ENCODE data around the gene POU4F2.
"Not testable (repeated sequence)": the region's sequence is repeated elsewhere in the genome, so short reads cannot be mapped to it uniquely, and the experiment has no call there.

POU4F2 gene

DNA sequence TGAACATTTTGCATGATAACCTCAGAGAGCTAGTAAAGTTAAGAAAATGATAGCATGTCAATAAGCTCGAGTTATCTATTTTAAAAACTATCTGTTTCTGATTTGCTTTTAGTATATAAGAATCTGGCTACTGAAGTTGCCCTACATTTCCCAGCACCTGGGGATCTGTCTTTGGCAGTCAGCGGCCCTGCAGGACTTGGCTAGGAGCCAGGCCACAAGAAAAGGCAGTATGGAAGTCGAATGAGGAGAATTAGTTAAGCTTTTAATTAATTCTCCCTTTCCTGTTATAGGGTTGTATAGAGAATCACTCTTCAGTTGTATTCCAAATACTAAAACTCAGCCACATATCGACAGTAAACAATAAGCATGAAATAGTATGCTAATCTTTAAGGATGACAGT, 22.7 kb downstream of the POU4F2 start:
- no peak for DNase-seq

- not testable (repeated sequence) for DNase-seq
Observed at GRCh38 chr4:146663968-146664311, 25.2 kb downstream of the POU4F2 start.

DNA sequence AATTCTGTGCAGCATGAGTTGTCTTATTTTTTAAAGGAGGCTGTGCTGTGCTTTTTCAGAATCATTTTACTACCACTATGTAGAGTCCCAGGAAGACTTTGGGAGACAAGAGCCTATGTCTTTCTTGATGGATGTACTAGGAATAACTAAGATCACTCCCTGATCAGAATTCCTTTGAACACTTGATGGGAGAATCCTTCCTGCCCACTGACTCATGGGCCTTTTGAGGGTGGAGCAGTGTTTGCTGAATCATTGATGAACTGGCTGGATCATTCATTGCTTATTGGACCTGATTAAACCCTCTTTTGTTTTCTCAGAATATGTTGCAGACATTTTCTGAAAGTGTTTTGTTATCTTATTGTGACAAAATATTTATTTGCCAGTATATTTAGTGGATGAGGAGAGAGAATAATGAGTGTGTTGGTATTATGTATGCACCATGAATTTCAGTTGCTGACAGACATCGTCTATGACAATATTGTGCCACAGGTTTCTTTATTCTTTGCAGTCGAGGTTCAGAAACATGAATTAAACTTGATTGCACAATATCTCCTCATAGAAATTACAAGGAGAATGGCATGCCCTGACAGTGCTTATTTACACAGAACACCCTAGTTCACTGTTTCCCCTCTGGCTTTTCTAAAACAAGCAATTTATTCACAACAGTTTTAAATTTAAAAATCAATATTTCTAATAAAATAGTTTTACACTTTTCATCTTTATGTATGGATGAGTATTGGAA, 36.3 kb downstream of the POU4F2 start:
- no peak for DNase-seq
